K562 (cell line): ENCODE results near the gene MGAT1. TPM values are rescaled to one million over a fixed set of nuclear protein-coding genes. Genes with fewer than 3 reads are reported as not detected.

Experiments used
- FOXK1 ChIP-seq: sonication (generic); formaldehyde crosslinking; IDR thresholded peaks from 2 replicates; pipeline ENCODE4 v1.8.0; 2022; ENCODE audit warnings: missing genetic modification reagents, mild to moderate bottlenecking, borderline replicate concordance
- FOXP1 ChIP-seq: sonication (generic); formaldehyde crosslinking; IDR thresholded peaks from 2 replicates; pipeline ENCODE4 v1.8.0; 2022; ENCODE audit warnings: mild to moderate bottlenecking, missing genetic modification reagents
- KDM4B ChIP-seq, 2 experiments: fragments of 450-650 bp in 1 of 2; sonication (generic) in 1 of 2; IDR thresholded peaks; 2 replicates each; pipeline ENCODE4 v1.6.1; 2016 to 2017; ENCODE audit warnings: borderline replicate concordance in 2 of 2, antibody characterized with exemption in 1 of 2, low read depth in 1 of 2, mild to moderate bottlenecking in 1 of 2
- PYGO2 ChIP-seq: fragments of 450-650 bp; IDR thresholded peaks from 2 replicates; pipeline ENCODE4 v1.6.1; 2016; ENCODE audit warnings: mild to moderate bottlenecking, missing genetic modification characterization, moderate library complexity, missing compliant biosample characterization
- RBM25 ChIP-seq: fragments of 200-400 bp; formaldehyde crosslinking; IDR thresholded peaks from 2 replicates; pipeline ENCODE4 v1.6.1; 2018; ENCODE audit warnings: low read length, low read depth, moderate library complexity; ENCODE audit not compliant: severe bottlenecking
- SRF ChIP-seq, 2 experiments: fragments of 250-450, 450-650 bp in 1 of 2; sonication (Bioruptor Pico) in 1 of 2; sonication (generic) in 1 of 2; formaldehyde crosslinking; IDR thresholded peaks; 2 replicates each; pipeline versions ENCODE4 v1.5.0 to v1.5.1; 2020 to 2022; ENCODE audit warnings: mild to moderate bottlenecking in 1 of 2, missing genetic modification reagents in 1 of 2
- THRAP3 ChIP-seq: fragments of 450-650 bp; IDR thresholded peaks from 2 replicates; pipeline ENCODE4 v1.6.1; 2016; ENCODE audit warnings: mild to moderate bottlenecking, inconsistent platforms, borderline replicate concordance
- ZNF561 ChIP-seq: fragments of 450-650 bp; formaldehyde crosslinking; conservative IDR thresholded peaks from 2 replicates; pipeline ENCODE4 v1.4.0; 2020; ENCODE audit warnings: mild to moderate bottlenecking, moderate library complexity
- polyA plus RNA-seq, 8 experiments: library from polyadenylated mRNA; depleted of rRNA in 4 of 8; stranded (reverse) in 5 of 8; unstranded in 3 of 8; fragments of >200 nt; fragmentation: Nextera tagmentation in 2 of 8; fragmentation: Illumina TruSeq in 1 of 8; extraction: Ambion mirVana in 2 of 8; extraction: Trizol in 1 of 8; gene quantifications; 2 replicates each; pipeline versions ENCODE4 v1.2.1 to v1.2.3, GENCODE V29; 2011 to 2014; ENCODE audit warnings: inconsistent platforms in 1 of 8, missing spikeins in 1 of 8
- total RNA-seq, 7 experiments: library from RNA; depleted of rRNA in 6 of 7; stranded (reverse); fragments of >200 nt in 6 of 7; fragmentation: Illumina TruSeq in 2 of 7; extraction: Trizol in 2 of 7; gene quantifications; 2 replicates each; pipeline versions ENCODE4 v1.2.1 to v1.2.3, GENCODE V29; 2011 to 2021; ENCODE audit warnings: low replicate concordance in 1 of 7
- TF ChIP-seq, protein P1 (sequence below): sonication (generic); formaldehyde crosslinking; IDR thresholded peaks from 2 replicates; pipeline ENCODE4 v1.8.1; 2023; ENCODE audit warnings: missing genetic modification reagents, mild to moderate bottlenecking, borderline replicate concordance
- TF ChIP-seq, protein P2 (sequence below): fragments of 450-650 bp; IDR thresholded peaks from 2 replicates; pipeline ENCODE4 v1.6.1; 2016; ENCODE audit warnings: low read depth
- TF ChIP-seq, protein P3 (sequence below), 2 experiments: fragments of 450-650 bp; conservative IDR thresholded peaks; 2 replicates each; pipeline ENCODE4 v1.6.1; 2017; ENCODE audit warnings: mild to moderate bottlenecking in 2 of 2, moderate library complexity in 2 of 2

MGAT1 gene
- total and polyA plus RNA-seq, 9 of the 15 experiments (the other 6 are each of a cell fraction or from before 2014, with no cell fraction given), result 3.9 to 82.7 (median 44.5) TPM

DNA sequence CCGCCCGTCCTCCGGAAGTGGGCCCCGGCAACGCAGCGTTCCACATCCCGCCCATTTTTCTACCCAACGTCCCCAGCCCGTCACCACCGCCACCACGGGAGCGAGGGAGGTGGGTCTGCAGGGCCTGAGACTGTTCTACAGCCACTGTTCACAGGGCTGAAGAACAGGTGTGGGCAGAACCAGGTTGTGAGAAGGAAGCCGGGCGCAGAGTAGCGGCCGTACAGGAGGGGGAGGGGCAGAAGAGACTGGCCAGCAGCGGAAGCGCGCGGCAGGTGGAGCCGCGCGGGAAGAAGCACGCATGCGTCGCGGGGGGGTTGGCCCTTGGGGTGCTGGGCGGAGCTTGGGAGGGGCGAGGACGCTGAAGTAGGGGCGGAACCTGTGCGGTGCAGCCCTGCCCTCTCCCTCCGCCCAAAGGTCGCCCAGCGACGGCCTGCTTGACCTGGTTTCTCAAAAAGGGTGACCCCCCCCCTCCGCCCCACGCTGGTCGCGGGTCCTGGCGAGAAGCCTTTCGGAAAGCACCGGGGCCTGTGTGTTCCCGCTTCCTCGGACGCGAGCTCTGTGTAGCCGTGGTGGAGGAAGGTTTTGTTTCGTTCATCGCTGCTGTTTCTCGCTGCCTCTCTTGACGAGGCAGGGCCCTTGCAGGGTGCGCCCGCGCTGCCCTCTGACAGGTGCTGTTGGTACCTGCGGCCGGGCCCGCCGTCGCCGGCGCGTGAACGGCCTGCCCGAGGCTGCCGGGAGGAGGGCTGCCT is 7.8 kb upstream of the MGAT1 start (continued):
- TF ChIP-seq, protein P1, sequence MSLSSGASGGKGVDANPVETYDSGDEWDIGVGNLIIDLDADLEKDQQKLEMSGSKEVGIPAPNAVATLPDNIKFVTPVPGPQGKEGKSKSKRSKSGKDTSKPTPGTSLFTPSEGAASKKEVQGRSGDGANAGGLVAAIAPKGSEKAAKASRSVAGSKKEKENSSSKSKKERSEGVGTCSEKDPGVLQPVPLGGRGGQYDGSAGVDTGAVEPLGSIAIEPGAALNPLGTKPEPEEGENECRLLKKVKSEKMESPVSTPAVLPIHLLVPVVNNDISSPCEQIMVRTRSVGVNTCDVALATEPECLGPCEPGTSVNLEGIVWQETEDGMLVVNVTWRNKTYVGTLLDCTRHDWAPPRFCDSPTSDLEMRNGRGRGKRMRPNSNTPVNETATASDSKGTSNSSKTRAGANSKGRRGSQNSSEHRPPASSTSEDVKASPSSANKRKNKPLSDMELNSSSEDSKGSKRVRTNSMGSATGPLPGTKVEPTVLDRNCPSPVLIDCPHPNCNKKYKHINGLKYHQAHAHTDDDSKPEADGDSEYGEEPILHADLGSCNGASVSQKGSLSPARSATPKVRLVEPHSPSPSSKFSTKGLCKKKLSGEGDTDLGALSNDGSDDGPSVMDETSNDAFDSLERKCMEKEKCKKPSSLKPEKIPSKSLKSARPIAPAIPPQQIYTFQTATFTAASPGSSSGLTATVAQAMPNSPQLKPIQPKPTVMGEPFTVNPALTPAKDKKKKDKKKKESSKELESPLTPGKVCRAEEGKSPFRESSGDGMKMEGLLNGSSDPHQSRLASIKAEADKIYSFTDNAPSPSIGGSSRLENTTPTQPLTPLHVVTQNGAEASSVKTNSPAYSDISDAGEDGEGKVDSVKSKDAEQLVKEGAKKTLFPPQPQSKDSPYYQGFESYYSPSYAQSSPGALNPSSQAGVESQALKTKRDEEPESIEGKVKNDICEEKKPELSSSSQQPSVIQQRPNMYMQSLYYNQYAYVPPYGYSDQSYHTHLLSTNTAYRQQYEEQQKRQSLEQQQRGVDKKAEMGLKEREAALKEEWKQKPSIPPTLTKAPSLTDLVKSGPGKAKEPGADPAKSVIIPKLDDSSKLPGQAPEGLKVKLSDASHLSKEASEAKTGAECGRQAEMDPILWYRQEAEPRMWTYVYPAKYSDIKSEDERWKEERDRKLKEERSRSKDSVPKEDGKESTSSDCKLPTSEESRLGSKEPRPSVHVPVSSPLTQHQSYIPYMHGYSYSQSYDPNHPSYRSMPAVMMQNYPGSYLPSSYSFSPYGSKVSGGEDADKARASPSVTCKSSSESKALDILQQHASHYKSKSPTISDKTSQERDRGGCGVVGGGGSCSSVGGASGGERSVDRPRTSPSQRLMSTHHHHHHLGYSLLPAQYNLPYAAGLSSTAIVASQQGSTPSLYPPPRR (CRISPR knock-in tag), result no peak
- TF ChIP-seq KDM4B (IDR thresholded peaks at IDR 0.05; ENCODE audit: borderline replicate concordance in 2 of 2, low read depth in 1 of 2) (peak in 1 of 2 experiments; percentile 98; a peak in 2 of 4 replicates), ZNF561 (CRISPR knock-in tag) (no peak), FOXP1 (CRISPR knock-in tag) (peak; percentile 83), SRF (CRISPR knock-in tag; IDR thresholded peaks at IDR 0.05) (peak in 1 of 2 experiments; percentile 65; a peak in 1 of 4 replicates), PYGO2 (tag) (no peak), RBM25 (no peak), THRAP3 (no peak), FOXK1 (CRISPR knock-in tag) (no peak)
- TF ChIP-seq, protein P2, sequence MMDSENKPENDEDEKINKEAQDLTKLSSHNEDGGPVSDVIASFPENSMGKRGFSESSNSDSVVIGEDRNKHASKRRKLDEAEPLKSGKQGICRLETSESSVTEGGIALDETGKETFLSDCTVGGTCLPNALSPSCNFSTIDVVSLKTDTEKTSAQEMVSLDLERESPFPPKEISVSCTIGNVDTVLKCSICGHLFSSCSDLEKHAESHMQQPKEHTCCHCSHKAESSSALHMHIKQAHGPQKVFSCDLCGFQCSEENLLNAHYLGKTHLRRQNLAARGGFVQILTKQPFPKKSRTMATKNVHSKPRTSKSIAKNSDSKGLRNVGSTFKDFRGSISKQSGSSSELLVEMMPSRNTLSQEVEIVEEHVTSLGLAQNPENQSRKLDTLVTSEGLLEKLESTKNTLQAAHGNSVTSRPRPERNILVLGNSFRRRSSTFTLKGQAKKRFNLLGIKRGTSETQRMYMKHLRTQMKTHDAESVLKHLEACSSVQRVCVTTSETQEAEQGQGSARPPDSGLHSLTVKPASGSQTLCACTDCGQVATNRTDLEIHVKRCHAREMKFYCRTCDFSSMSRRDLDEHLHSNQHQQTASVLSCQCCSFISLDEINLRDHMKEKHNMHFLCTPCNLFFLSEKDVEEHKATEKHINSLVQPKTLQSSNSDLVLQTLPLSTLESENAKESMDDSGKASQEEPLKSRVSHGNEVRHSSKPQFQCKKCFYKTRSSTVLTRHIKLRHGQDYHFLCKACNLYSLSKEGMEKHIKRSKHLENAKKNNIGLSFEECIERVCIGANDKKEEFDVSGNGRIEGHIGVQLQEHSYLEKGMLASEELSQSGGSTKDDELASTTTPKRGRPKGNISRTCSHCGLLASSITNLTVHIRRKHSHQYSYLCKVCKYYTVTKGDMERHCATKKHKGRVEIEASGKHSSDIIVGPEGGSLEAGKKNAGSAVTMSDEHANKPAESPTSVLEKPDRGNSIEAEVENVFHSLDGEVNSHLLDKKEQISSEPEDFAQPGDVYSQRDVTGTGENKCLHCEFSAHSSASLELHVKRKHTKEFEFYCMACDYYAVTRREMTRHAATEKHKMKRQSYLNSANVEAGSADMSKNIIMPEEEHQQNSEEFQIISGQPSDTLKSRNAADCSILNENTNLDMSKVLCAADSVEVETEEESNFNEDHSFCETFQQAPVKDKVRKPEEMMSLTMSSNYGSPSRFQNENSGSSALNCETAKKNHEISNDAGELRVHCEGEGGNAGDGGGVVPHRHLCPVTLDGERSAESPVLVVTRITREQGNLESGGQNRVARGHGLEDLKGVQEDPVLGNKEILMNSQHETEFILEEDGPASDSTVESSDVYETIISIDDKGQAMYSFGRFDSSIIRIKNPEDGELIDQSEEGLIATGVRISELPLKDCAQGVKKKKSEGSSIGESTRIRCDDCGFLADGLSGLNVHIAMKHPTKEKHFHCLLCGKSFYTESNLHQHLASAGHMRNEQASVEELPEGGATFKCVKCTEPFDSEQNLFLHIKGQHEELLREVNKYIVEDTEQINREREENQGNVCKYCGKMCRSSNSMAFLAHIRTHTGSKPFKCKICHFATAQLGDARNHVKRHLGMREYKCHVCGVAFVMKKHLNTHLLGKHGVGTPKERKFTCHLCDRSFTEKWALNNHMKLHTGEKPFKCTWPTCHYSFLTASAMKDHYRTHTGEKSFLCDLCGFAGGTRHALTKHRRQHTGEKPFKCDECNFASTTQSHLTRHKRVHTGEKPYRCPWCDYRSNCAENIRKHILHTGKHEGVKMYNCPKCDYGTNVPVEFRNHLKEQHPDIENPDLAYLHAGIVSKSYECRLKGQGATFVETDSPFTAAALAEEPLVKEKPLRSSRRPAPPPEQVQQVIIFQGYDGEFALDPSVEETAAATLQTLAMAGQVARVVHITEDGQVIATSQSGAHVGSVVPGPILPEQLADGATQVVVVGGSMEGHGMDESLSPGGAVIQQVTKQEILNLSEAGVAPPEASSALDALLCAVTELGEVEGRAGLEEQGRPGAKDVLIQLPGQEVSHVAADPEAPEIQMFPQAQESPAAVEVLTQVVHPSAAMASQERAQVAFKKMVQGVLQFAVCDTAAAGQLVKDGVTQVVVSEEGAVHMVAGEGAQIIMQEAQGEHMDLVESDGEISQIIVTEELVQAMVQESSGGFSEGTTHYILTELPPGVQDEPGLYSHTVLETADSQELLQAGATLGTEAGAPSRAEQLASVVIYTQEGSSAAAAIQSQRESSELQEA, result no peak
- TF ChIP-seq, protein P3, sequence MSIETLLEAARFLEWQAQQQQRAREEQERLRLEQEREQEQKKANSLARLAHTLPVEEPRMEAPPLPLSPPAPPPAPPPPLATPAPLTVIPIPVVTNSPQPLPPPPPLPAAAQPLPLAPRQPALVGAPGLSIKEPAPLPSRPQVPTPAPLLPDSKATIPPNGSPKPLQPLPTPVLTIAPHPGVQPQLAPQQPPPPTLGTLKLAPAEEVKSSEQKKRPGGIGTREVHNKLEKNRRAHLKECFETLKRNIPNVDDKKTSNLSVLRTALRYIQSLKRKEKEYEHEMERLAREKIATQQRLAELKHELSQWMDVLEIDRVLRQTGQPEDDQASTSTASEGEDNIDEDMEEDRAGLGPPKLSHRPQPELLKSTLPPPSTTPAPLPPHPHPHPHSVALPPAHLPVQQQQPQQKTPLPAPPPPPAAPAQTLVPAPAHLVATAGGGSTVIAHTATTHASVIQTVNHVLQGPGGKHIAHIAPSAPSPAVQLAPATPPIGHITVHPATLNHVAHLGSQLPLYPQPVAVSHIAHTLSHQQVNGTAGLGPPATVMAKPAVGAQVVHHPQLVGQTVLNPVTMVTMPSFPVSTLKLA (conservative IDR thresholded peaks at IDR 0.05), result peak; percentile 79 to 89; a peak in 3 of 4 replicates
